K562 (cell line): Measurements from ENCODE around the gene FANCD2OS. TPM values are rescaled to one million over a fixed set of nuclear protein-coding genes. Genes with fewer than 3 reads are reported as not detected.
A peak's percentile ranks its signal among the peaks of the same experiment; 100 is the strongest.

ENCODE experiments used
- BCOR ChIP-seq: fragments of 450-650 bp; IDR thresholded peaks from 2 replicates; pipeline ENCODE4 v1.6.1; 2016
- CBX1 ChIP-seq: sonication (generic); IDR thresholded peaks from 2 replicates; pipeline ENCODE4 v1.6.1; 2016; ENCODE audit warnings: antibody characterized with exemption, low read depth, mild to moderate bottlenecking
- CCAR2 ChIP-seq: fragments of 200-400 bp; formaldehyde crosslinking; IDR thresholded peaks from 2 replicates; pipeline ENCODE4 v1.6.1; 2017; ENCODE audit warnings: mild to moderate bottlenecking, low read depth, low read length
- CEBPB ChIP-seq: fragments of 450-650 bp; IDR thresholded peaks from 2 replicates; pipeline ENCODE4 v1.6.1; 2016; ENCODE audit warnings: missing genetic modification characterization, missing compliant biosample characterization
- CLOCK ChIP-seq: fragments of 250-450 bp; sonication (Bioruptor Pico); IDR thresholded peaks from 2 replicates; pipeline ENCODE4 v1.4.0; 2020; ENCODE audit warnings: mild to moderate bottlenecking, moderate library complexity, borderline replicate concordance
- E2F4 ChIP-seq: sonication (generic); formaldehyde crosslinking; IDR thresholded peaks from 2 replicates; pipeline ENCODE4 v1.8.0; 2022; ENCODE audit warnings: mild to moderate bottlenecking, low read depth, missing genetic modification reagents
- ELF2 ChIP-seq: fragments of 250-450 bp; sonication (Bioruptor Pico); IDR thresholded peaks from 2 replicates; pipeline ENCODE4 v1.5.0; 2021; ENCODE audit warnings: mild to moderate bottlenecking
- FOSL1 ChIP-seq: fragments of 200-800 bp; sonication (Bioruptor generic); conservative IDR thresholded peaks from 2 replicates; pipeline ENCODE4 v1.6.1; 2016; ENCODE audit warnings: missing genetic modification characterization, missing compliant biosample characterization
- HNRNPL ChIP-seq: fragments of 200-400 bp; formaldehyde crosslinking; IDR thresholded peaks from 2 replicates; pipeline ENCODE4 v1.6.1; 2017; ENCODE audit warnings: low read depth, mild to moderate bottlenecking, low read length
- LARP7 ChIP-seq: fragments of 450-650 bp; IDR thresholded peaks from 2 replicates; pipeline ENCODE4 v1.6.1; 2016
- MECOM ChIP-seq: fragments of 250-450 bp; sonication (Bioruptor Pico); IDR thresholded peaks from 2 replicates; pipeline ENCODE4 v1.8.0; 2022; ENCODE audit warnings: inconsistent platforms
- MITF ChIP-seq: IDR thresholded peaks from 2 replicates; pipeline ENCODE4 v1.6.1; 2014; ENCODE audit warnings: antibody characterized with exemption
- PYGO2 ChIP-seq: fragments of 450-650 bp; IDR thresholded peaks from 2 replicates; pipeline ENCODE4 v1.6.1; 2016; ENCODE audit warnings: mild to moderate bottlenecking, missing genetic modification characterization, moderate library complexity, missing compliant biosample characterization
- RFX7 ChIP-seq: fragments of 250-450 bp; sonication (Bioruptor Pico); IDR thresholded peaks from 2 replicates; pipeline ENCODE4 v1.5.1; 2021; ENCODE audit warnings: mild to moderate bottlenecking
- TEAD4 ChIP-seq, 2 experiments: sonication (generic) in 1 of 2; formaldehyde crosslinking in 1 of 2; IDR thresholded peaks; 2 replicates each; pipeline versions ENCODE4 v1.6.1 to v1.8.0; 2012 to 2022; ENCODE audit warnings: borderline replicate concordance in 1 of 2, inconsistent platforms in 1 of 2, low read length in 1 of 2, mild to moderate bottlenecking in 1 of 2, missing genetic modification reagents in 1 of 2
- THRB ChIP-seq: fragments of 450-650 bp; formaldehyde crosslinking; conservative IDR thresholded peaks from 2 replicates; pipeline ENCODE4 v1.4.0; 2022; ENCODE audit warnings: mild to moderate bottlenecking, missing genetic modification characterization
- ZNF316 ChIP-seq: fragments of 450-650 bp; IDR thresholded peaks from 2 replicates; pipeline ENCODE4 v1.6.1; 2016
- ZNF592 ChIP-seq: fragments of 450-650 bp; IDR thresholded peaks from 2 replicates; pipeline ENCODE4 v1.6.1; 2017; ENCODE audit warnings: antibody characterized with exemption, mild to moderate bottlenecking
- ZZZ3 ChIP-seq: fragments of 450-650 bp; IDR thresholded peaks from 2 replicates; pipeline ENCODE4 v1.6.1; 2016; ENCODE audit warnings: antibody characterized with exemption, mild to moderate bottlenecking, moderate library complexity
- polyA plus RNA-seq, 8 experiments: library from polyadenylated mRNA; depleted of rRNA in 4 of 8; stranded (reverse) in 5 of 8; unstranded in 3 of 8; fragments of >200 nt; fragmentation: Nextera tagmentation in 2 of 8; fragmentation: Illumina TruSeq in 1 of 8; extraction: Ambion mirVana in 2 of 8; extraction: Trizol in 1 of 8; gene quantifications; 2 replicates each; pipeline versions ENCODE4 v1.2.1 to v1.2.3, GENCODE V29; 2011 to 2014; ENCODE audit warnings: inconsistent platforms in 1 of 8, missing spikeins in 1 of 8
- total RNA-seq, 7 experiments: library from RNA; depleted of rRNA in 6 of 7; stranded (reverse); fragments of >200 nt in 6 of 7; fragmentation: Illumina TruSeq in 2 of 7; extraction: Trizol in 2 of 7; gene quantifications; 2 replicates each; pipeline versions ENCODE4 v1.2.1 to v1.2.3, GENCODE V29; 2011 to 2021; ENCODE audit warnings: low replicate concordance in 1 of 7

Gene FANCD2OS
- total and polyA plus RNA-seq, 9 of the 15 experiments (the other 6 are each of a cell fraction or from before 2014, with no cell fraction given) = not detected

- TF ChIP-seq CLOCK (CRISPR knock-in tag) (no peak), E2F4 (no peak), ZNF316 (no peak), ZZZ3 (no peak), MITF (no peak), CCAR2 (no peak), MECOM (no peak), ELF2 (CRISPR knock-in tag) (no peak), LARP7 (0 out of 2 replicates have a peak, but pooled peaks have one; percentile 15), CEBPB (tag) (peak; percentile 43), ZNF592 (no peak), FOSL1 (tag) (peak; percentile 33), PYGO2 (tag) (no peak), BCOR (peak; percentile 49; the same call in 1 of the 2 replicates), HNRNPL (no peak), THRB (CRISPR knock-in tag) (no peak), RFX7 (no peak), CBX1 (peak; percentile 21; the same call in 1 of the 2 replicates), TEAD4 (IDR thresholded peaks at IDR 0.05; ENCODE audit: low read length) (peak; percentile 47; the same call in 1 of the 2 replicates), TEAD4 (CRISPR knock-in tag; IDR thresholded peaks at IDR 0.05; ENCODE audit: borderline replicate concordance) (no peak)
Observed at GRCh38 chr3:10137178-10137577, 29.1 kb upstream of the FANCD2OS start (continued).
